ENCODE measurements around the gene LTBR.

LTBR gene

GRCh38 chr12:6432991-6433390 lies 49.0 kb downstream of the LTBR start:
- TF ChIP-seq CTCF (IDR thresholded peaks at IDR 0.05; ENCODE audit: low read length, missing control alignments): no peak
- DNase-seq (ENCODE audit: low read depth): no peak
- no peak overlapping the region for H3K4me3 ChIP-seq (replicated peaks; ENCODE audit: low read depth, low read length)

DNA sequence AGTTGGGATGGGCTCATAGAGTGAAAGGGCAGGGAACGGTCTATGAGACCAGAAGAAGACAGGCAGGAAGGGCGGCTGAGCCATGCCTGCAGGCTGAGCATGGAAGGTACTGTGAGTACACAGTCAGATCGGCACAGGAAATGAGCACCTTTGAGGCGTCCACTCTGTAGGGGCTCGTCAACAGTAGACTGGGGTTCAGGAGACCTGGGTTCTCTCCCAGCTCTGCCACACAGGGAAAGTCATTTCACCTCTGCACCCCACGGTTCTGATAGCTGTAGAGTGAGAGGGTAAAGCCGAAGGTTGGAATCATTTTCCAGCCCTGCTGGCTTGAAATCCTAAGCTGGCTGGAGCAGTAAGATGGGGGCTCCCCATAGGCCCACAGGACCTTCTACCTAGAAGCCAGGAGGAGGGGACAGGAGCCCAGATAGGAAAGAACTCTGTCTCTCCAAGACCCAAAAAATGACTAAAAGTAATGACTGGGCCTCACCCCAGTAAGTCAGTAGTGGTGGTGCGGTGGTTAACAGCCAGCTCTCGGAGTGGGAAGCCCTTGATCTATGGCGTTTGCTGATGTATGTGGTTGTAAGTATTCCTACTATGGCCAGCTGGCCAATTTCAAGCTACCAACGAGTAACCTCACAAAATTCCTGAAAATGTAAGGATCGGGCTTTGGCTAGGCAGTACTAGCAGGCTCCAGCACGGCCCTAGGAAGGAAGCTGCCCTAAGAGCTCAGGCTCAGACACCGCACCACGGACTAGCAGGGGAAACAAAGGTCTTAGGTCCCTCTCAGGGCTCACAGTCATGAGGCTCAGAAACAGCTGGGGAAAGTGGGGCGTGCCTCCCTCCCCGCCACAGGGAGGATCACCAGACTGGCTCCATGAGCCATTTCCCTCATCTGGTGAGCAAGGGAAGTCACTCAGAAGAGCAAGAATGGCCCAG lies 50.5 kb downstream of the LTBR start:
- no peak for TF ChIP-seq CTCF (IDR thresholded peaks at IDR 0.05; ENCODE audit: low read length, missing control alignments)
- no peak for DNase-seq (ENCODE audit: low read depth)
- H3K4me3 ChIP-seq (replicated peaks; ENCODE audit: low read depth, low read length): no peak overlapping the region

- no peak overlapping the region for H3K4me3 ChIP-seq (replicated peaks; ENCODE audit: low read depth, low read length)
- no peak for DNase-seq (ENCODE audit: low read depth)
- TF ChIP-seq CTCF (IDR thresholded peaks at IDR 0.05; ENCODE audit: low read length, missing control alignments): no peak
Measured at GRCh38 chr12:6435961-6436715, 52.2 kb downstream of the LTBR start.

GRCh38 chr12:6437586-6437985 lies 53.6 kb downstream of the LTBR start:
- H3K4me3 ChIP-seq (replicated peaks; ENCODE audit: low read depth, low read length): no peak overlapping the region
- DNase-seq (ENCODE audit: low read depth): no peak
- no peak for TF ChIP-seq CTCF (IDR thresholded peaks at IDR 0.05; ENCODE audit: low read length, missing control alignments)

DNA sequence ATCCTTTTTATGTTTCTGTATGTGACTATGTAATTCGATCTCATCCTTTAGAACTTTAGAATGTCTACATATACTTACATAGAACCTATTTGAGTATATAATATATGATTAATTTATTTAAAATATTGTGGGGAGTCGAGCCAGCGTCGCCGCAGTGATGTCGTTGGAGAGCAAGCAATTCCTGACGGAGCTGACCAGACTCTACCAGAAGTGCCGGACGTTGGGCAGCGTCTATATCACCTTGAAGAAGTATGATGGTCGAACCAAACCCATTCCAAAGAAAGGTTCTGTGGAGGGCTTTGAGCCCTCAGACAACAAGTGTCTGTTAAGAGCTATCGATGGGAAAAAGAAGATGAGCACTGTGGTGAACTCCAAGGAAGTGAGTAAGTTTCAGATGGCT lies 54.4 kb downstream of the LTBR start:
- TF ChIP-seq CTCF (IDR thresholded peaks at IDR 0.05; ENCODE audit: low read length, missing control alignments): no peak
- DNase-seq (ENCODE audit: low read depth): no peak
- no peak overlapping the region for H3K4me3 ChIP-seq (replicated peaks; ENCODE audit: low read depth, low read length)

- TF ChIP-seq CTCF (IDR thresholded peaks at IDR 0.05; ENCODE audit: low read length, missing control alignments): no peak
Measured at GRCh38 chr12:6440391-6440790, 56.4 kb downstream of the LTBR start.

More at GRCh38 chr12:6440391-6440790, 56.4 kb downstream of the LTBR start:
- DNase-seq (ENCODE audit: low read depth): no peak
- no peak overlapping the region for H3K4me3 ChIP-seq (replicated peaks; ENCODE audit: low read depth, low read length)

Measured in fibroblast of pulmonary artery (primary cell).